Mucosa of rectum (tissue), 2 donors: ENCODE results near the gene C1orf74.

Experiments
- H3K27ac ChIP-seq, 2 donors: one replicate each; pipeline ENCODE4 v1.7.0; 2013; ENCODE audit warnings: inconsistent platforms in 2 of 2, low read depth in 2 of 2, low read length in 2 of 2
- H3K27me3 ChIP-seq, 2 donors: one replicate each; pipeline ENCODE4 v1.7.0; 2013; ENCODE audit warnings: low read length in 2 of 2; ENCODE audit not compliant: control insufficient read depth in 2 of 2, insufficient read depth in 2 of 2
- H3K36me3 ChIP-seq, 2 donors: one replicate each; pipeline ENCODE4 v1.7.0; 2013; ENCODE audit warnings: low read length in 2 of 2; ENCODE audit not compliant: control insufficient read depth in 2 of 2, insufficient read depth in 2 of 2
- H3K4me1 ChIP-seq, 2 donors: one replicate each; pipeline ENCODE4 v1.7.0; 2013; ENCODE audit warnings: low read length in 2 of 2, mild to moderate bottlenecking in 1 of 2; ENCODE audit not compliant: control insufficient read depth in 2 of 2, insufficient read depth in 2 of 2
- H3K4me3 ChIP-seq, 2 donors: one replicate each; pipeline ENCODE4 v1.7.0; 2013; ENCODE audit warnings: low read length in 2 of 2
- H3K9ac ChIP-seq, 2 donors: one replicate each; pipeline ENCODE4 v1.7.0; 2013; ENCODE audit warnings: low read length in 2 of 2, low read depth in 1 of 2, mild to moderate bottlenecking in 1 of 2
- H3K9me3 ChIP-seq, 2 donors: one replicate each; pipeline ENCODE4 v1.7.0; 2013; ENCODE audit warnings: low read length in 2 of 2; ENCODE audit not compliant: control insufficient read depth in 2 of 2
- donor health status: healthy.
- donor health status: Normal muscosa, but diverticular disease.

The C1orf74 gene

DNA sequence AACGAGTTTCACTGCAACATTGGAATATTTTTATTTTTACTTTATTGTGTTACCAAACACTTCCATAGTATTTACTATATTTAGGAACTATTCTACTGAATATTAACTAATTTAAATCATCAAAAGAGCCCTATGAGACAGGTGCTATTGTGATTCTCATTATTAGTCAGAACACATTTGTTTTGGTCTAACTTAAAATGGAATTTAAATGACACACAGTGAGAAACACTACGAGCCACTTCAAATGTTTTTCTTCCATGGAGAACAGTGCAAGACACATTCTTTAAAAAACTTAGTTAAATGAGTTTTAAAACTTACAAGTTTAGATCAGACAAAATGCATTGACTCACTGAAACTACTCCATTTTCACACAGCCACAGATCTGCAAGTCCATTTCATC is 35.2 kb downstream of the C1orf74 start:
- Histone ChIP-seq H3K9ac (no peak overlapping the region), H3K36me3 (no peaks in the 10 kb centered on the region), H3K4me3 (no peak overlapping the region), H3K4me1 (peaks cover 5 to 16% of the 10 kb centered on the region in 2 donors), H3K27me3 (no peaks in the 10 kb centered on the region), H3K9me3 (no peaks in the 10 kb centered on the region), H3K27ac (no peak overlapping the region)

DNA sequence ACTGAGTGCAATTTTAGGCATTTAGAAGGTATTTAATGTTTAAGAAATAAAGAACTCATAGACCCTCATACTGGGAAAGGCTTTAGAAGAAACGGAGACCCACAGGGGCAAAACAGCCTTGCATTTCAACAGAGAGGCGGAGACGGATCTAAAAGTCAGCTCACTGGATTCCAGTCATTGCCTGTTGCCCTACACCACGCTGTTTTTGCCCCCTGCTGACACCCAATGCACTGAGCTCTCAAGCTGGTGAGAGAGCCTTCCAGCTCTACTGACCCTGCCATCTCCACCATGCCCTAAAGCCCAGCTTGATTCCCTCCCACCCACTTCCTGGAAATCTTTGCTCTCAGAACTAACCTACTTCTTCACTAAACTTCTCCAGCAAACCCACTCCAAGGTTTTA is 35.7 kb downstream of the C1orf74 start:
- H3K9ac ChIP-seq: no peak overlapping the region
- no peaks in the 10 kb centered on the region for H3K9me3 ChIP-seq
- H3K27me3 ChIP-seq: no peaks in the 10 kb centered on the region
- H3K27ac ChIP-seq: no peak overlapping the region
- no peaks in the 10 kb centered on the region for H3K36me3 ChIP-seq
- H3K4me3 ChIP-seq: no peak overlapping the region
- peaks cover 5 to 16% of the 10 kb centered on the region in 2 donors for H3K4me1 ChIP-seq

DNA sequence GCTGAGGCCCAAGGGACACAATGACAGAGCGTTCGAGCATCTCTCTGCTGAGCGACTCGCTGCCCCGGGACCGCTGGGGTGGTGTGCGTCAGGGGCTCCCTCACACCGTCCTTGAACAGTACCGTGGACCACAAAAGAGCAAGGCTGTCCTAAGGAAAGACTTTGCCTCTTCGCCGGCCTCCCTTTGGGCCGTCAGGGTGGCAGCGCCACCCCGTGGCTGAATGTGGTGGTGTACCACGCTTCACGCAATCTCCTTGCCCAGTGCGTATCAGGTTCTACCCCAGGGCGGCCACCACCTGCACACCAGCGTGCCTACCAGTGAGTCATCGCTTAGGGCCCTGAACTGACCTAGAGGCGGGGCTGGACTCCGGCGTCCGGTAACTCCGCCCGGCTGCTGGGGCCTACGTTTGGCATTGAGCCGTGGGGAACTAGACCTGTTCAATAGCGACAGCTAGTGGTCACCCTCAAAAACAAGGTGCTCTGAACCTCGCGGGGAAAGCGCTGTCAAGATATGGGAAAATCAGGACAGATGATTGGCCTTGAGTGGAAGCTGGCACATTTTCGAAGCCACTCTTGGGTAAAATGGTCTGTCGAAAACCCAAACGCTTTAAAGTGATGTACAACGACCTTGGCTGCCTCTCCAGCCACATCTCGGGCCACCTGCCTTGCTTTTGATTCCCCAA is 36.6 kb downstream of the C1orf74 start:
- Histone ChIP-seq H3K27ac (peak overlapping the region in 1 of 2 donors; percentile 56), H3K9ac (peak overlapping the region; percentile 26 to 36), H3K4me1 (peaks cover 5 to 16% of the 10 kb centered on the region in 2 donors)

DNA sequence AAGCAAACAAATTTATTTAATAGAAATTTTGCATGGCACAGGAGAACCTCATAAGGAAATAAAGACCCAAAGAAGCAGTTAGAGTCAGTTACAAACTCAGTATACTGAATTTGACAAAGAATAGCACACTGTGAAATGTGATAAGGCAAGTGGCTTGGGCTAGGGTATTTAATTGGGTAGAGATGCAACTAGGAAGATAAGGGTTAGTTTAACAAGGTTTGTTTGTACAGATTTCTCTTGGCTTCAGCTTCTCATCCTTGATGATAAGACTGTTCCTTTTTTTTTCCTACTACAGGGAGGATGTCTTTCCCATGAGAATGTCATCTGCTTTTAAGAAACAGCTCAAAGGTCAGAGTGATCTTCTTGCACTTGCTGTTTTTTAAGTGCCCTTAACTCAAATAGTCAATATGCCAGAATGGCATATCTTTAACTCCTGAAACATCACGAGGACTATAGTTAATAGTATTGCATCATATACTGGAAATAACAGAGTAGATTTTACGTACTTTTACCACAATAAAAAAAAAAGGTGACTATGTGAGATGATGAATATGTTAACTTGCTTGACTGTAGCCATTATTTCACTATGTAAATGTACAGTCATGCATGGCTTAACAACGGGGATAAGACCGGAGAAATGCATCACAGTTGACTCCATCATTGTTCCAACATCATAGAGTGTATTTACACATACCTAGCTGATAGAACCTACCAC is 37.8 kb downstream of the C1orf74 start:
- no peak overlapping the region for H3K9ac ChIP-seq
- H3K4me3 ChIP-seq: no peak overlapping the region
- peaks cover 5 to 12% of the 10 kb centered on the region in 2 donors for H3K4me1 ChIP-seq
- H3K27ac ChIP-seq: no peak overlapping the region
- no peaks in the 10 kb centered on the region for H3K36me3 ChIP-seq
- no peaks in the 10 kb centered on the region for H3K9me3 ChIP-seq
- no peaks in the 10 kb centered on the region for H3K27me3 ChIP-seq

More for the DNA sequence above, 36.6 kb downstream of the C1orf74 start:
- H3K4me3 ChIP-seq: peak overlapping the region; percentile 46 to 66
- no peaks in the 10 kb centered on the region for H3K36me3 ChIP-seq
- H3K9me3 ChIP-seq: no peaks in the 10 kb centered on the region
- H3K27me3 ChIP-seq: no peaks in the 10 kb centered on the region

DNA sequence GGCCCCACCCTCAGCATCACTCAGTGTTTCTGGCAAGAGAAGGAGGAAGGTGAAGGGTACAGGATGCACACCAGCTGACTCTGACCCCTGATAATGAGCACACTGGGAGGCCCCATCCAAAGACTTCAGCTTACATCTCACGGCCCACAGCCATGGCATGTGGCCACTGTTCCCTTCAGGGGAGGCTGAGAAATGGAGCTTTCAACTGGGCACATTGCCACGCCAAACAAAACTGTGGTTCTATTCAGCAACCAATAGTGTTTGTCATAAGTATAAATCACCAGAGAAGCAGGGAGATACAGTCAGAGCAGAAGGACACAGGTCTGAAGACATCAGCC is 41.2 kb downstream of the C1orf74 start:
- Histone ChIP-seq H3K27me3 (no peaks in the 10 kb centered on the region), H3K27ac (no peak overlapping the region), H3K36me3 (no peaks in the 10 kb centered on the region), H3K9me3 (no peaks in the 10 kb centered on the region), H3K9ac (no peak overlapping the region), H3K4me1 (peaks cover 4 to 8% of the 10 kb centered on the region in 2 donors), H3K4me3 (no peak overlapping the region)

DNA sequence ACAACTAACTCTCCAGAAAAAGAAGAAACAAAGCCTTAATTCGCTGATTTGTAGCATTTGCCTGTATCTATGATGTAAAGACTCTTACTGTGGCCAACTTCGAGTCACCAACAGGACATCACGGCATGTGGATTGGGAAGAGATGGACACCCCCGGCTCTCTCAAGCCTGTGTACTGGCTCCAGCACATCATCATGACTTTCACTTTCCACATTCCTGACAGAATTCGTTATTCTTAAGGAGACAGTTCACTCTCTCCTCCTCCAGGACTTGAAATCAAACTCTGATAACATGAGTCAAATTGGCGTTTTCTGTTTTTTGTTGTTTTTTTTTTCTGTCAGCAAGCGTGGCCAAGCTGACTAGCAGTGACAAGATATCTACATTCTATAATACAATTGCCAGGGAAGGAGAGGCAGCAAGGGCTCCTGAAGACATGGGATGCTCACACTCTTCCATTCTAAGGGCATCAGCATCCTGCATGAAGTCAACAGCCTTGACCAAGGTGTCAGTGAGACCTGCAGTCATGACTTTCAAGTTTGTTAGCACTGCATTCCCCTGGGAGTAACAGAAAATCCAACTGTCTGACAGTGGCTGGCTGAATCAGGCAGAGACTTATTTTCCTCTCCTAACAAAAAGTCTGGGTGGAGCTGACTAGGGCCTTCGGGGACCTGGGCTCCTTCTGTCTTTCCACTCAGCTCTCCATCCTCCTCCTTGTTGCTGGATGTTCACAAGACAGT is 41.8 kb downstream of the C1orf74 start:
- H3K27ac ChIP-seq: peak overlapping the region in 1 of 2 donors; percentile 12
- peaks cover 0 to 3% of the 10 kb centered on the region in 2 donors for H3K4me1 ChIP-seq
- no peak overlapping the region for H3K9ac ChIP-seq
- no peaks in the 10 kb centered on the region for H3K9me3 ChIP-seq
- no peaks in the 10 kb centered on the region for H3K27me3 ChIP-seq
- H3K4me3 ChIP-seq: no peak overlapping the region
- no peaks in the 10 kb centered on the region for H3K36me3 ChIP-seq

DNA sequence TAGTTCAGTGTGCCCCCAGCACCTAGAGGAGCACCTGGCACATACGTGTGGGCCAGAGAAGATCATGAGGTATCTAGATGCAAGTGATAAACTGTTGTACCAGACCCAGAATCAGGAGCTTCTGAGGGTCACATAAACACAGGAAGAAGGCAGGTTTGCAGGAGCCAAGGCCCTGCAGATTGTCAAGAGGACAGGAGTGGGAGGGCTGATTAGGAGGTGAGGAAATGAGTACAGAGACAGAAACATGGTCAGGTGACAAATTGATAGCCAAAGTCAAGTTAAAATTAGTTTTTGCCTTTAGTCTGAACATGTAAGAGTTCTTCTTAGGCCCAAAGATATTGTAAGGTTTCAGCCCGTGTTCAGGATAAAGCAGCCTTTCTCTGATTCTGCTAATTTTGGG is 42.5 kb downstream of the C1orf74 start:
- Histone ChIP-seq H3K36me3 (no peaks in the 10 kb centered on the region), H3K4me3 (no peak overlapping the region), H3K27ac (no peak overlapping the region), H3K27me3 (no peaks in the 10 kb centered on the region), H3K9ac (no peak overlapping the region), H3K4me1 (no peaks in the 10 kb centered on the region), H3K9me3 (no peaks in the 10 kb centered on the region)

DNA sequence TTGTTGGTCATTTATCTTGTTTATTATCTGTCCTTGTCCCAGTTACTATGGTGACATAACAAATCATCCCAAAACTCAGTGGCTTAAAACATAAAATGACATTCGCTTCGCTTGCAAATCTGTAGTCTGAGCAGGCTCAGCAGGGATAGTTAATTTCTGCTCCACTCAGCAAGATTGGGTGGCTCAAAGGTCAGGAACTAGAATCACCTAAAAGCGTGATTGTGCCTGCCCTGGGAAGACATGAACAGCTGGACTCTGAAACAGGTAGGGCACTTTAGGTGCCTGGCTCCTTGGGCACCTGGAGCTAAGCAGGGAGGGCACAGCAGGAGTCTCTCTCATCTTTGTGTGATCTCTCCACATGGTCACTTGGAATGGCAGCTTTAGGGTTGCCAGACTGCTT is 43.2 kb downstream of the C1orf74 start:
- Histone ChIP-seq H3K36me3 (no peaks in the 10 kb centered on the region), H3K4me1 (no peaks in the 10 kb centered on the region), H3K27me3 (no peaks in the 10 kb centered on the region), H3K9ac (no peak overlapping the region), H3K4me3 (no peak overlapping the region), H3K9me3 (no peaks in the 10 kb centered on the region), H3K27ac (no peak overlapping the region)

DNA sequence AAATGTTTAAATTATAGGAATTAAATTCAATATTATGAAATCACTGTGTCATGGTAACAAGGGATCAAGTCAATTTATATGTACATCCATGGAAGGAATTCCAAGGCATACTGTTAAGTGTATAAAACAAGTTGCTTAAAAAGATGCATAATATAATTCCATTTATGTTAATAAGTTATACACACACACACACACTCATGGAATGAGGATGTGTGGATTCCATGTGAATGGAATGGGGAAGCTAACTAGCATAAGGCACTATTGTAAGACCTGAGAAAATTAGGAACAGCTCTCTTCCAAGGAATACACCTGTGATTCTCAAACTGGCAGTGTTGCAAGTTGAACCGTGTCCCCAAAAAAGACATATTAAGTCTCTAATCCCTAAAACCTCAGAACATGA is 46.1 kb downstream of the C1orf74 start:
- Histone ChIP-seq H3K4me1 (no peaks in the 10 kb centered on the region), H3K4me3 (no peak overlapping the region), H3K36me3 (no peaks in the 10 kb centered on the region), H3K9ac (no peak overlapping the region), H3K9me3 (no peaks in the 10 kb centered on the region), H3K27me3 (no peaks in the 10 kb centered on the region), H3K27ac (no peak overlapping the region)

DNA sequence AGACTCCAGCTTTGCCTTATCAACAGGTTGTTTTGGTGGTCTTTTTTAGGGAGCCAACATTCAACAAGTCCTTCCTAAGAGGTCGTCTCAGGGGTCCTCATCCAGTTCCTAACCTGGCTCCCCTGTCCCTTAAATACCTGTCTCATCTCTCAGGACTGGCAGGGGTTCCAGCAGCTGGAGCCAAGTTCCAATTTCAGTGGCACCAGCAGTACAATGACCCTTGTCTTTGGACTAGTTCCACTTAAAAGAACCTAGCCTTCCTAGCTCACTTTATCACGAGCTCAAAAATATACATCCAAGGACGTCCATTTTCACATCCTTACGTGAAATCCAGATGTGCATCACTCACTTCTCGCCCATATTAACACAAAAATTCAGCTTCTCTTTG is 47.2 kb downstream of the C1orf74 start:
- H3K27ac ChIP-seq: no peak overlapping the region
- no peak overlapping the region for H3K9ac ChIP-seq
- H3K36me3 ChIP-seq: no peaks in the 10 kb centered on the region
- H3K4me3 ChIP-seq: no peak overlapping the region
- no peaks in the 10 kb centered on the region for H3K27me3 ChIP-seq
- H3K9me3 ChIP-seq: no peaks in the 10 kb centered on the region
- H3K4me1 ChIP-seq: no peaks in the 10 kb centered on the region
